Kidney epithelial cell (primary cell): ENCODE measurements around the gene MKS1. TPM values are rescaled to one million over a fixed set of nuclear protein-coding genes. Genes with fewer than 3 reads are reported as not detected.

Source experiments
- DNase-seq: peaks from one replicate; pipeline ENCODE4 v3.0.0-alpha.2; 2010; ENCODE audit warnings: low read depth
- H3K27me3 ChIP-seq: 2 replicates; pipeline ENCODE4 v1.6.0; 2011; ENCODE audit warnings: low read length; ENCODE audit not compliant: control insufficient read depth, insufficient read depth
- H3K36me3 ChIP-seq: 2 replicates; pipeline ENCODE4 v1.5.1; 2011; ENCODE audit warnings: low read length; ENCODE audit not compliant: control insufficient read depth, insufficient read depth
- H3K4me3 ChIP-seq: 2 replicates; pipeline ENCODE4 v1.5.1; 2011; ENCODE audit warnings: low read depth, mild to moderate bottlenecking, control low read depth, low read length
- total RNA-seq: library from RNA; depleted of rRNA; stranded (reverse); fragments of >200 nt; gene quantifications from 2 replicates; pipeline ENCODE4 v1.2.3, GENCODE V29; 2015
- TF ChIP-seq, protein P1 (sequence below): IDR thresholded peaks from 2 replicates; pipeline ENCODE4 v1.5.1; 2011; ENCODE audit warnings: mild to moderate bottlenecking, moderate library complexity, low read length, control low read depth, inconsistent platforms; ENCODE audit not compliant: insufficient read depth, poor library complexity, severe bottlenecking

Gene MKS1
- total RNA-seq, 1 donor from 2014 or later = 17.5 TPM

DNA sequence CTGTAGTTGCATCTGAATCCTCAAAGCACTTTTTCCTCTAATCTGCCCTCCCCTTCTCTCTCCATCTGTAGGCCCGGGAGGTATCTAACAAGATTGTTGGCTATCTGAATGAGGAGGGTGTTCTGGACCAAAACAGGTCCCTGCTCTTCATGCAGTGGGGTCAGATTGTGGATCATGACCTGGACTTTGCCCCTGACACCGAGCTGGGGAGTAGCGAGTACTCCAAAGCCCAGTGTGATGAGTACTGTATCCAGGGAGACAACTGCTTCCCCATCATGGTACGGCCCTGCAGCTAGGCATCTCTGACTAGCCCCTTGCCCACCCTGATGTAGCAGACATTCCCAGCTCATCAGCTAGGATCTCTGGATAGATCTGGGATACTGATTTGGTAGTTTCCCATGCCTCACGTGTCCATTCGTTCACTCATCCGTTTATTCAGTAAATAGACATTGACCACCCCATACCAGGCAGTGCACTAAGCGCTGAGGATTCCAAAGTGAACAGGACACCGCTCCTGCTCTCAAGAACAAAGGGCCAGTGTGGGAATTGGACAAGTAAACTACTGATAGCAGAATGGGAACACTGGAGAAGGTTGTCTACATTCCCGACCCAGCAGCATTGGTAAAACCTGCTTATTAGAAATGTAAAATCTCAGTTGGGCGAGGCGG lies 31.4 kb upstream of the MKS1 start:
- Histone ChIP-seq H3K4me3 (no peak overlapping the region), H3K36me3 (no peaks in the 10 kb centered on the region), H3K27me3 (peaks cover 27% of the 10 kb centered on the region)
- no peak for DNase-seq
- TF ChIP-seq, protein P1, sequence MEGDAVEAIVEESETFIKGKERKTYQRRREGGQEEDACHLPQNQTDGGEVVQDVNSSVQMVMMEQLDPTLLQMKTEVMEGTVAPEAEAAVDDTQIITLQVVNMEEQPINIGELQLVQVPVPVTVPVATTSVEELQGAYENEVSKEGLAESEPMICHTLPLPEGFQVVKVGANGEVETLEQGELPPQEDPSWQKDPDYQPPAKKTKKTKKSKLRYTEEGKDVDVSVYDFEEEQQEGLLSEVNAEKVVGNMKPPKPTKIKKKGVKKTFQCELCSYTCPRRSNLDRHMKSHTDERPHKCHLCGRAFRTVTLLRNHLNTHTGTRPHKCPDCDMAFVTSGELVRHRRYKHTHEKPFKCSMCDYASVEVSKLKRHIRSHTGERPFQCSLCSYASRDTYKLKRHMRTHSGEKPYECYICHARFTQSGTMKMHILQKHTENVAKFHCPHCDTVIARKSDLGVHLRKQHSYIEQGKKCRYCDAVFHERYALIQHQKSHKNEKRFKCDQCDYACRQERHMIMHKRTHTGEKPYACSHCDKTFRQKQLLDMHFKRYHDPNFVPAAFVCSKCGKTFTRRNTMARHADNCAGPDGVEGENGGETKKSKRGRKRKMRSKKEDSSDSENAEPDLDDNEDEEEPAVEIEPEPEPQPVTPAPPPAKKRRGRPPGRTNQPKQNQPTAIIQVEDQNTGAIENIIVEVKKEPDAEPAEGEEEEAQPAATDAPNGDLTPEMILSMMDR = no peak

DNA sequence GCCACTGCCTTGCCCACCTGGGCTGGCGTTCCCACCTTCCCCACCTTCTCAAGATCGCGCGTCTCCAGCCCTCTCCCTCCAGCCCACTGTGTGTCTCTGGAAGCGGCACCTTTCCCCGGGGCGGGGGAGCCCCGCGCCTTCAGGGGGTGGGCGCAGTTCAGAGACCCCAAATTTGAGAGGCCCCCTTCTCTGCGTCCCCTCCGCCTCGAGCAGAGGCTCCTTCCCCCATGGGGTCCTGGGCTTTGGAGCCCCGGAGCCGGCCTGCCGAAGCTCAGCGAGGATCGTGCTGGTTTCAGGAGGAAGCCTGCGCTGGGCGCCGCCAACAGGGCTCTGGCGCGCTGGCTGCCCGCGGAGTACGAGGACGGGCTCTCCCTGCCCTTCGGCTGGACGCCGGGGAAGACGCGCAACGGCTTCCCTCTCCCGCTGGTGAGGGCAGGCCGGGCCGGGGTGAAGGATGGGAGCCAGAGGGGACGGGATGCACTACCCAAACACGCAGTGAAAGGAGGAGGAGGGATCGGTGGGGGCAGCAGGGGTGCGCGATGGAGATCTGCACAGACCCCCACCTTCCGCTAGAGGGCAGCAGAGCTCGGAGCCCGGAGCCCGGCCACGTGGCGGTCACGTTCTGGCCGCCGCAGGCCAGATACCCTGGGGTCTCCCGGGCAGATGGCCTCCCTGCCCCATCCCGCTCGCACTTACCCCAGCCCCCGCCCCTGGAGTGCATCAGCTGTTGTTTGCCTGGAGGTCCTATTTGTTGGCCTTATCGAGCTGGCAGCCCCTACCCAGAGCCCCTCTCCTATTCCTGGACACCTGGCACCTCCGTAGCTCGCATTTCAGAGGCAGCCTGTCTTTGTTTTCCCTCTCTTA lies 30.4 kb upstream of the MKS1 start:
- peaks cover 22% of the 10 kb centered on the region for H3K27me3 ChIP-seq
- no peaks in the 10 kb centered on the region for H3K36me3 ChIP-seq
- TF ChIP-seq, protein P1 = peak; percentile 96
- no peak for DNase-seq
- peak overlapping the region; percentile 28 for H3K4me3 ChIP-seq

DNA sequence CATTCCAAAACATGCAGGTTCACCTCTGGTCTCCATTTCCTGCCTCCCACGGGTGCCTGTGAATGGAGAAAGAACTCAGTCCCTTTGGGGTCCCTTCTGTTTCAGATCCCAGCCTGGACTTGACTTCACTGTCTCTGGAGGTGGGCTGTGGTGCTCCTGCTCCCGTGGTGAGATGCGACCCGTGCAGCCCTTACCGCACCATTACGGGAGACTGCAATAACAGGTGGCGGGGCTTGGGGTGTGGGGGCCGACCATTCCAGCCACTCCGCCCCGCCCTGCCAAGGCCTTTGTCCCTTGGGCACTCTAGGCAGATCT lies 29.9 kb upstream of the MKS1 start:
- Histone ChIP-seq H3K36me3 (no peaks in the 10 kb centered on the region), H3K4me3 (no peak overlapping the region), H3K27me3 (peaks cover 23% of the 10 kb centered on the region)
- no peak for DNase-seq
- TF ChIP-seq, protein P1 = no peak

DNA sequence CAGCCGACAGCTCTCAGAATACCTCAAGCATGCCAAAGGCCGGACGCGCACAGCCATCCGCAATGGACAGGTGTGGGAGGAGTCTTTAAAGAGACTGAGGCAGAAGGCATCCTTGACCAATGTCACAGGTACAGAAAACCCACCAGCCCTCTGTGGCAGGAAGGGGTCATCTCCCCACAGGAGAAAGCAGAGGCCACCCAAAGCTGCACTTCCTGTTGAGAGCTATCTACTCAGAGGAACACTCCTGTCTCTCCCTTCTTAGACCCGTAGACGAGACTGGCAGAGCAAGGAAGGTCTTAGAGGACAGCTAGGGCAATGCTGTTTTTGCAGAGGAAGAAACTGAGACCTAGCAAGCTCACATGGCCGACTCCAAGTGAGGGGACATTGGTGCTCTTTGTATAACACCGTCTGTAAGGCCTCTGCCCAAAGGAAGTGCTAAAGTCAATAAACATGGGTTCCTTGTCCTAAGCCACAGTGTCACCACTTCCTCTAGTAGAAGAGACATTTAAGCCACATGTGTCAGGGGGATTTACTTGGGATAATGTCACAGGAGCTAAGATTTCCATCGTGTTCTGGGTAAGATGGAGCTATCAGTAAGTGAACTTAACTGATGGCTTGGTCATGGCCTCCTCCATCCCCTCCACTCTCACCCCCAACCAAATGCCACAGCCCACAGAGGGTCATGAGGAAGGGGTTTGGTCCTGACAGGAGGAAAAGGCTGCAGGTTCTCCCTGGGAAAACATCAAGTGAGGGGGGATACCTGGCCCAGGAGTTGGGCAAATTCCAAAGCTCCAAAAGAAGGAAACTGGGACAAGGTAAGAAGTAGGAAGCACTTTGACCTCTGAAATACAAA lies 28.7 kb upstream of the MKS1 start:
- no peak for DNase-seq
- Histone ChIP-seq H3K4me3 (no peak overlapping the region), H3K27me3 (peaks cover 32% of the 10 kb centered on the region), H3K36me3 (no peaks in the 10 kb centered on the region)
- TF ChIP-seq, protein P1 = no peak

DNA sequence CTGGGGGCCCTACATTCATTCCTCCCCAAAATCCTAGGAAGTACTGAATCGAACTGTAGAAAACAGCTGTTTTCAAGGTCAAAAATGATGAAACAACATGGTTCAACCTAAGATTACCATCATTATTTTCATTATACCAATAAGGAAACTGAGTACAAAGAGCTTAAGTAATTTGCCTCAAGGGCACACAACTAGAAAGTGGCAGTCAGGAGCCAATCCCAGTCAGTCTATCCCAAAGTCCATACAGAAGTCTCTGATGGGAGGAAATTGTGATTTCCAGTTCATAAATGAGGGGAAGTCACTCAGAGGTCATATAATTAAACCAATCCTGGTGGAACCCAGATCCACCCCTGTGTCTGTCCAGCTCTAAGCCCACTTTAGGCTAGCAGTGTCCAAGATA lies 27.7 kb upstream of the MKS1 start:
- peaks cover 36% of the 10 kb centered on the region for H3K27me3 ChIP-seq
- no peak overlapping the region for H3K4me3 ChIP-seq
- no peak for DNase-seq
- TF ChIP-seq, protein P1 = no peak
- H3K36me3 ChIP-seq = no peaks in the 10 kb centered on the region
